GM19328 (cell line): Measurements from ENCODE around the gene CMC1.
"Not testable (repeated sequence)": the region's sequence is repeated elsewhere in the genome, so short reads cannot be mapped to it uniquely, and the experiment has no call there.

ENCODE experiments used
- ATAC-seq: cut with Tn5 transposase; IDR thresholded peaks from one replicate; pipeline ENCODE4 v1.9.1; 2021; ENCODE audit warnings: mild to moderate bottlenecking, moderate library complexity; ENCODE audit not compliant: unreplicated experiment

The CMC1 gene

GRCh38 chr3:28243424-28244106, 2.1 kb downstream of the CMC1 start:
- ATAC-seq = no peak

GRCh38 chr3:28244491-28244890, 3.1 kb downstream of the CMC1 start:
- no peak for ATAC-seq

GRCh38 chr3:28247286-28247685, 5.9 kb downstream of the CMC1 start:
- ATAC-seq = no peak

- ATAC-seq = no peak
These were observed 9.6 kb downstream of the CMC1 start for GRCh38 chr3:28250999-28251398.

GRCh38 chr3:28252001-28252431, 10.6 kb downstream of the CMC1 start:
- no peak for ATAC-seq

GRCh38 chr3:28253040-28253715, 11.8 kb downstream of the CMC1 start:
- no peak for ATAC-seq

- ATAC-seq = no peak
These were observed 20.6 kb downstream of the CMC1 start for GRCh38 chr3:28262001-28262400.

- no peak for ATAC-seq
These were observed 24.2 kb downstream of the CMC1 start for GRCh38 chr3:28265641-28266040.

- no peak for ATAC-seq
These were observed 26.8 kb downstream of the CMC1 start for GRCh38 chr3:28267984-28268849.

- no peak for ATAC-seq
These were observed 27.6 kb downstream of the CMC1 start for GRCh38 chr3:28268989-28269388.

- not testable (repeated sequence) for ATAC-seq
These were observed 28.5 kb downstream of the CMC1 start for GRCh38 chr3:28269884-28270283.

GRCh38 chr3:28273837-28274236, 32.4 kb downstream of the CMC1 start:
- ATAC-seq = no peak

- ATAC-seq = no peak
These were observed 37.5 kb downstream of the CMC1 start for GRCh38 chr3:28278918-28279317.

- ATAC-seq = no peak
These were observed 38.4 kb downstream of the CMC1 start for GRCh38 chr3:28279770-28280169.

- no peak for ATAC-seq
These were observed 39.4 kb downstream of the CMC1 start for GRCh38 chr3:28280781-28281180.

- peak; percentile 79 for ATAC-seq
These were observed 45.2 kb downstream of the CMC1 start for GRCh38 chr3:28286595-28286994.

GRCh38 chr3:28287046-28287445, 45.6 kb downstream of the CMC1 start:
- ATAC-seq = no peak

GRCh38 chr3:28290863-28291300, 49.5 kb downstream of the CMC1 start:
- ATAC-seq = no peak

GRCh38 chr3:28291577-28291976, 50.2 kb downstream of the CMC1 start:
- ATAC-seq = no peak

- ATAC-seq = no peak
These were observed 51.2 kb downstream of the CMC1 start for GRCh38 chr3:28292622-28293021.

- ATAC-seq = no peak
These were observed 53.4 kb downstream of the CMC1 start for GRCh38 chr3:28294667-28295413.
